GM06990 (cell line): ENCODE measurements around the gene TRPV2.
"Not testable (repeated sequence)": the region's sequence is repeated elsewhere in the genome, so short reads cannot be mapped to it uniquely, and the experiment has no call there.

Experiments used
- DNase-seq: peaks from one replicate; pipeline ENCODE4 v3.0.0-alpha.2; 2011; ENCODE audit not compliant: insufficient read length; ENCODE audit errors: extremely low read depth
- H3K27me3 ChIP-seq: replicated peaks from 2 replicates; pipeline ENCODE4 v1.6.0; 2011; ENCODE audit warnings: low read length; ENCODE audit not compliant: control insufficient read depth, insufficient read depth
- H3K36me3 ChIP-seq: 2 replicates; pipeline ENCODE4 v1.5.1; 2011; ENCODE audit warnings: low read length; ENCODE audit not compliant: control insufficient read depth, insufficient read depth
- H3K4me3 ChIP-seq: replicated peaks from 2 replicates; pipeline ENCODE4 v1.5.1; 2011; ENCODE audit warnings: low read depth, mild to moderate bottlenecking, control low read depth, low read length
- CTCF ChIP-seq: IDR thresholded peaks from 2 replicates; pipeline ENCODE4 v1.5.1; 2011; ENCODE audit warnings: low read length, control low read depth, mild to moderate bottlenecking, inconsistent platforms; ENCODE audit not compliant: insufficient read depth, poor library complexity, severe bottlenecking

TRPV2 gene

GRCh38 chr17:16448490-16448889, 33.1 kb downstream of the TRPV2 start:
- TF ChIP-seq CTCF: no peak
- Histone ChIP-seq H3K4me3 (no peak overlapping the region), H3K27me3 (no peaks in the 10 kb centered on the region), H3K36me3 (peaks cover 22% of the 10 kb centered on the region)
- no peak for DNase-seq

- Histone ChIP-seq H3K4me3 (no peak overlapping the region), H3K36me3 (peaks cover 16% of the 10 kb centered on the region), H3K27me3 (no peaks in the 10 kb centered on the region)
- DNase-seq: no peak
- no peak for TF ChIP-seq CTCF
Measured at GRCh38 chr17:16449121-16449570, 33.8 kb downstream of the TRPV2 start.

- no peak overlapping the region for H3K4me3 ChIP-seq
- no peak for DNase-seq
- no peaks in the 10 kb centered on the region for H3K27me3 ChIP-seq
- H3K36me3 ChIP-seq: peaks cover 16% of the 10 kb centered on the region
- TF ChIP-seq CTCF: no peak
Measured at GRCh38 chr17:16450028-16450427, 34.7 kb downstream of the TRPV2 start.

GRCh38 chr17:16452268-16452667, 36.9 kb downstream of the TRPV2 start:
- H3K27me3 ChIP-seq, H3K36me3 ChIP-seq, DNase-seq, H3K4me3 ChIP-seq: not testable (repeated sequence)

GRCh38 chr17:16453493-16453851, 38.1 kb downstream of the TRPV2 start:
- TF ChIP-seq CTCF: no peak
- H3K36me3 ChIP-seq: peaks cover 4% of the 10 kb centered on the region
- no peaks in the 10 kb centered on the region for H3K27me3 ChIP-seq
- no peak overlapping the region for H3K4me3 ChIP-seq
- DNase-seq: no peak

GRCh38 chr17:16455997-16456741, 40.8 kb downstream of the TRPV2 start:
- DNase-seq: no peak
- no peak overlapping the region for H3K4me3 ChIP-seq
- no peaks in the 10 kb centered on the region; the same call in 1 of the 2 replicates for H3K36me3 ChIP-seq

More at GRCh38 chr17:16455997-16456741, 40.8 kb downstream of the TRPV2 start:
- no peaks in the 10 kb centered on the region for H3K27me3 ChIP-seq
- no peak for TF ChIP-seq CTCF
